ENCODE measurements around the gene ANKRD35.
A peak's percentile ranks its signal among the peaks of the same experiment; 100 is the strongest.

Gene ANKRD35

DNA sequence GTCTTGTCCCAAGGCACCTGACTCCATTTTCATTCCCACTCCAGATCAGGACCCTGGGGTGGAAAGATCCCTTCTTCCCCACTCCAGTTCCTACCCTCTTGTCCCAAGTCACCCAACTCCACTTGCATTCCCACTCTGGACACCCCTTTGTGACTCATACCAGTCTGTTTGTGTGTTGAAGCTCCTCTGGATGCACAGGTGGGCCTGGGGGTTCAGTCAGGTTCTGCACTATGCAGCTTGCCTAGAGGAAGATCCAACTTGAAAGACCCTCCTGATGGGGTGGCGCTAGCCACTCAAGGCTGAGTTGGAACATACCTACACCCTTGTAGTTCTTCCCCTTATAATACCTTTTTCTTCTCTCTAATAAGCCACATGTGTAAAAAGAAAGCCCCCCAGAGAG is 9.8 kb upstream of the ANKRD35 start:
- Mint-ChIP-seq H3K27ac (no peak overlapping the region), H3K27me3 (ENCODE audit: low read depth) (no peaks in the 10 kb centered on the region), H3K9me3 (no peaks in the 10 kb centered on the region), H3K36me3 (ENCODE audit: low read depth) (no peaks in the 10 kb centered on the region), H3K4me1 (peaks cover 29% of the 10 kb centered on the region), H3K4me3 (no peak overlapping the region)
- TF ChIP-seq, protein P1, sequence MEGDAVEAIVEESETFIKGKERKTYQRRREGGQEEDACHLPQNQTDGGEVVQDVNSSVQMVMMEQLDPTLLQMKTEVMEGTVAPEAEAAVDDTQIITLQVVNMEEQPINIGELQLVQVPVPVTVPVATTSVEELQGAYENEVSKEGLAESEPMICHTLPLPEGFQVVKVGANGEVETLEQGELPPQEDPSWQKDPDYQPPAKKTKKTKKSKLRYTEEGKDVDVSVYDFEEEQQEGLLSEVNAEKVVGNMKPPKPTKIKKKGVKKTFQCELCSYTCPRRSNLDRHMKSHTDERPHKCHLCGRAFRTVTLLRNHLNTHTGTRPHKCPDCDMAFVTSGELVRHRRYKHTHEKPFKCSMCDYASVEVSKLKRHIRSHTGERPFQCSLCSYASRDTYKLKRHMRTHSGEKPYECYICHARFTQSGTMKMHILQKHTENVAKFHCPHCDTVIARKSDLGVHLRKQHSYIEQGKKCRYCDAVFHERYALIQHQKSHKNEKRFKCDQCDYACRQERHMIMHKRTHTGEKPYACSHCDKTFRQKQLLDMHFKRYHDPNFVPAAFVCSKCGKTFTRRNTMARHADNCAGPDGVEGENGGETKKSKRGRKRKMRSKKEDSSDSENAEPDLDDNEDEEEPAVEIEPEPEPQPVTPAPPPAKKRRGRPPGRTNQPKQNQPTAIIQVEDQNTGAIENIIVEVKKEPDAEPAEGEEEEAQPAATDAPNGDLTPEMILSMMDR (IDR thresholded peaks at IDR 0.05; ENCODE audit: unreplicated experiment in 3 of 3) = no peak

DNA sequence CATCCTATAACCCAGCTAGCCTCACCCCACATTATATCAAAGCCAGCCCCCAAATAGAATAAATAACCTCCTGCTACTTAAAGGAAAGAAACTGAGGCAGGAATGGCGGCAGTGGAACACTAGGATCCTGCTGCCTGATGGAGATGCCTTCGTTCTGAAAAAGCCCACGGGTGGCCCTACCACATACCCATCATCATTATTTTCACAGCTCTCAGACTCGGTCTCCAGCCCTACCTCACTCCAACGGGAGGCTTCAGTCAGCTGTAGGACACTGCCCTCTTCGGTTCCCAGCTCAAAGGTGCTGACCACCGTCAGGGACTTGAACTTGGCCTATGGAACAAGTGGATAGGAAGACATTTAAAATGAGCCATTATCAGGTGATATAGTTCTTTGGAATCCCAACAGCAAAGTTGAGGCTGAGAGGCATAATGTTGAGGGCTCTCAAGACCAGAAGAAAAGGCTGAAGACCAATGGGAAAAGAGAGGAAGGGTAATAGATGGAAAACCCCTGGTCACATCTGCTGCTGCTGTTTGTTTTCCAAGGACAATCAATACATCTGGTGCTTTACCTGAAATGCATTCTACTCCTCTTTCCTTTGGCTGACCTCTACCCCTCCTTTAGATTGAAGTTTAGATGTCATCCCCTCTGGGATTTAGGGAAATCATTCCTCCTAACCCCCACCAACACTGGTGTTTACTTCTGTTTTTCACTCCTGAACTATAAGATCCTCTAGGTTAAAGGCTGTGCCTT is 7.8 kb upstream of the ANKRD35 start:
- no peak overlapping the region for H3K4me3 Mint-ChIP-seq

DNA sequence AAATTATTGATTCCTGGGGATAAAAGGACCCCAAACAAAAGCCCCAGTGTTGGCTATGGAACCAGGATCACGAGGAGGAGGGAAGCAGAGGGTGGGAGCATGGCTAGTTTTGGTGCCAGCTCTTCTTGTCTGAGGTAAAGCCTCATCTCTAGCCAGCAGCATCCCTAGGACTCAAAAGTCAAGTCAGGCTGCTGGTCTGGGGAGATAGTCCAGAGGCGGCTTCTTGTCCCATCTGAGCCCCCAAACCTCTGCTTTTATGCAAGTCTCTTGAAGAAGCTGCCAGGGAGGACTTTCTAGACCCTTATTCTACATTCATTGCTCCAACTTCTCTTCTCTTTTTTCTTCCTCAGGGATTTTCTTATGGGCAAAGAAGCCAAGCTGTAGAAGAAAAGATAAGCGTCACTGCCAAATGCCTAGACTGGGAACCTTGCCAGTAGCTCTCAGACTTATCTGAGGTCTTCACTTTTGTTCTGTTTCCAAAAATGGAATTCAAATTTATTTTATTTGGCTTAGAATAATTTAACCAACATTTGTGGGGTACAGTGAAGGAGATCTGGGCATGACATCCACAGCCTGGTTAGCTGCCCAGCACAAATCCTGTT is 6.9 kb upstream of the ANKRD35 start:
- Mint-ChIP-seq H3K36me3 (ENCODE audit: low read depth) (no peaks in the 10 kb centered on the region), H3K4me1 (peaks cover 41% of the 10 kb centered on the region), H3K27ac (peak overlapping the region; percentile 94 to 98 (median 96))

More for the DNA sequence above, 7.8 kb upstream of the ANKRD35 start:
- Mint-ChIP-seq H3K4me1 (peaks cover 34% of the 10 kb centered on the region), H3K36me3 (ENCODE audit: low read depth) (no peaks in the 10 kb centered on the region), H3K9me3 (no peaks in the 10 kb centered on the region), H3K27me3 (ENCODE audit: low read depth) (no peaks in the 10 kb centered on the region), H3K27ac (peak overlapping the region in 2 of 3 experiments; percentile 96 to 98)
- TF ChIP-seq, protein P1 (IDR thresholded peaks at IDR 0.05; ENCODE audit: unreplicated experiment in 3 of 3) = no peak

DNA sequence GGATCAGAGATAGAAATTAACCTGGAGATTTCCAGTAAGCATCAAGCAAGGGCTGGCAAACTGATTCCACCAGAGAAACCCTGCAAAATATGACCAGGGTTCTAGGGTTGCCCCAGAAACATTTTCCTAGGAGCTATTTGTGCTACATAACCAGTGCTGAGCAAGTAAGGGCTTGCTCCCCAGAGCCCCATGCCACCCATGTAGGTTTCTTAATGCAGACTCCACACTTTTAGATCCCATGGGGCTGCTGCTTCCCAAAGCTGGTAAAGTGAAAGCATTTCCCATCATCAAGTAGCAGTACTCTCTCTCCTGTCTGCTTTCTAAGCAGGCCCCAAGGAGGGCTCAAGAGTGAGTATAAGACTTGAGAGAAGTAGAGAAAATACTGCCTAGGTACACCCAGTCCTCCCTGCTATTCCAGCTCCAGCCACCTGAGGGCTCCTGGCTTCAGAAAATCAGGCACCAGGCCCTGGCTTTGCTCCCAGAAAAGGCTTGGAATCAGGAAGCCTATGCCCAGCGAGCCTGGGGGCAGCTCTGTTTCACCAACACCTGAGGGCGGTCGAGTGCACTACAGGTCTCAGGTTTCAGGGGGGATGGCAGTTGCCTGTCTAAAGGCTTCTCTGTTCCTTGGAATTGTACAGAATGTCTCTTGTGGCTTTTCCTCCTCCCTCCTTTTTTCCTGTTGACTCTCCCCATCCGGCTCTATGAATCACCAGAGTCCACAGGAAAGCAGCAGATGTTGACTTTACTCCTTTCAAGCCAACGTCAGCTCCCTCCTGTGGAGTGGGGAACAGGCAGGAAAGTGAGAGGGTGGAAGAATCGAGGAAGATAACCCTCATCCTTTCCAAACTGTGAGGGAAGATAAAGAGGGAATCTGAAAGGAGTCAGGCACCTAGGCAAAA is 6.2 kb upstream of the ANKRD35 start:
- TF ChIP-seq, protein P1 (IDR thresholded peaks at IDR 0.05; ENCODE audit: unreplicated experiment in 3 of 3) = peak; percentile 97 to 98 (median 98)
- peaks cover 5% of the 10 kb centered on the region for H3K27me3 Mint-ChIP-seq (ENCODE audit: low read depth)
- H3K4me3 Mint-ChIP-seq = peak overlapping the region; percentile 37 to 59 (median 55)
- H3K9me3 Mint-ChIP-seq = no peaks in the 10 kb centered on the region
- peaks cover 45% of the 10 kb centered on the region for H3K4me1 Mint-ChIP-seq
- no peaks in the 10 kb centered on the region for H3K36me3 Mint-ChIP-seq (ENCODE audit: low read depth)
- H3K27ac Mint-ChIP-seq = peak overlapping the region; percentile 94 to 98 (median 96)

More for the DNA sequence above, 6.9 kb upstream of the ANKRD35 start:
- Mint-ChIP-seq H3K9me3 (no peaks in the 10 kb centered on the region), H3K27me3 (ENCODE audit: low read depth) (peaks cover 4% of the 10 kb centered on the region), H3K4me3 (peak overlapping the region; percentile 37 to 59 (median 55))
- TF ChIP-seq, protein P1 (IDR thresholded peaks at IDR 0.05; ENCODE audit: unreplicated experiment in 3 of 3) = no peak

DNA sequence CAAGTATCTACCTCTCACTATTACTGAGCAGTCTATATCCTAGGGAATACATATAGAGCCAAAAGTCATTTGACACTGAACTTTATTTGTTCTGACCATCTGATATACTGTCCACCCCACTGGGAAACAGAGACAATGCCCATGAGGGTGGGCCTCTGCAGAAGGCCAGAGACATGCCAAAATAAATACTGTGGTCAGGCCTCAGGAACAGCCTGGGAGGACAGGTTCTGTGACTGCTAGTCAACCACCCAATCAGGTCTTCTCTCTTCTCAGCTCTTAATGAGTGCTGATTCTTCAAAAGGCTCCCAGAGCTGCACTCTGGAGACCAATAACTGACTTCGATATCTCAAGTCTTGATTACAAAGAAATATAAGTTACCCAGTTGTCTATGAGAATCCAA is 5.5 kb upstream of the ANKRD35 start:
- Mint-ChIP-seq H3K9me3 (no peaks in the 10 kb centered on the region), H3K36me3 (ENCODE audit: low read depth) (no peaks in the 10 kb centered on the region), H3K27ac (peak overlapping the region; percentile 94 to 98 (median 96)), H3K4me3 (no peak overlapping the region), H3K4me1 (peaks cover 52% of the 10 kb centered on the region), H3K27me3 (ENCODE audit: low read depth) (peaks cover 5% of the 10 kb centered on the region)
- TF ChIP-seq, protein P1 (IDR thresholded peaks at IDR 0.05; ENCODE audit: unreplicated experiment in 3 of 3) = no peak
